ENCODE results near the gene ARID4A. TPM values are rescaled to one million over a fixed set of nuclear protein-coding genes. Genes with fewer than 3 reads are reported as not detected.

Gene ARID4A
- total RNA-seq, 4 donors from 2014 or later: 13.6 to 32.6 (median 18.4) TPM

GRCh38 chr14:58287607-58288042 is 10.7 kb upstream of the ARID4A start:
- WGBS, 2 donors: 72 to 76% methylated on average over 3 of the region's 3 CpGs

GRCh38 chr14:58288106-58288792 is 10.1 kb upstream of the ARID4A start:
- no peak for DNase-seq (ENCODE audit: low spot score in 2 of 2)
- intact Hi-C loops (cut with DNase I; ENCODE audit: low total_unique reads): no loop called here
- TF ChIP-seq POLR2A (IDR thresholded peaks at IDR 0.05) (no peak), CTCF (IDR thresholded peaks at IDR 0.05) (no peak)
- WGBS, 2 donors: 57 to 87% methylated on average over 3 of the region's 3 CpGs
- no peak overlapping the region for H3K4me3 ChIP-seq (ENCODE audit: low read depth, poor library complexity, severe bottlenecking)

More at GRCh38 chr14:58287607-58288042, 10.7 kb upstream of the ARID4A start:
- intact Hi-C loops (cut with DNase I; ENCODE audit: low total_unique reads): no loop called here
- TF ChIP-seq CTCF (IDR thresholded peaks at IDR 0.05) (no peak), POLR2A (IDR thresholded peaks at IDR 0.05) (no peak)
- DNase-seq (ENCODE audit: low spot score in 2 of 2): no peak
- no peak overlapping the region for H3K4me3 ChIP-seq (ENCODE audit: low read depth, poor library complexity, severe bottlenecking)

DNA sequence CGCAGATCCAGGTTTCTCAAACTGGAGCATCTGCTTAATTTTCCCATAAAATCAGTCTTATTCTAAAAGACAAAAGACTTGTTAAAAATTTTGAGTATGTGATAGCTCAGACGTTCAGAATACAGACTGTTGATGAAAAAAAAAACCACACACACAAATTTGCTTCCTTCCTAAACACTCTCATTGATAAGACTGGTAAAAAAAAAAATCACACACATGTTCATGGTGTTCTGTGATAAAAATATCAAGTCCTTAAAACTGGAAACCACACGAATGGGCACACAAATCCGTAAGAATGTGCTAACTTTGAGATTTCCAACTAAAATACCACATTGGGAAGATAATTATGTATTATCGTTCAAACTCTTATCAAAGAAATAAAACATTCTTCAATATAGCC is 6.7 kb upstream of the ARID4A start:
- intact Hi-C loops (cut with DNase I; ENCODE audit: low total_unique reads): no loop called here
- 71 to 72% methylated on average over 5 of the region's 5 CpGs for WGBS, 2 donors
- H3K4me3 ChIP-seq (ENCODE audit: low read depth, poor library complexity, severe bottlenecking): no peak overlapping the region
- no peak for TF ChIP-seq POLR2A (IDR thresholded peaks at IDR 0.05)
- TF ChIP-seq CTCF (IDR thresholded peaks at IDR 0.05): no peak
- DNase-seq (ENCODE audit: low spot score in 2 of 2): no peak

DNA sequence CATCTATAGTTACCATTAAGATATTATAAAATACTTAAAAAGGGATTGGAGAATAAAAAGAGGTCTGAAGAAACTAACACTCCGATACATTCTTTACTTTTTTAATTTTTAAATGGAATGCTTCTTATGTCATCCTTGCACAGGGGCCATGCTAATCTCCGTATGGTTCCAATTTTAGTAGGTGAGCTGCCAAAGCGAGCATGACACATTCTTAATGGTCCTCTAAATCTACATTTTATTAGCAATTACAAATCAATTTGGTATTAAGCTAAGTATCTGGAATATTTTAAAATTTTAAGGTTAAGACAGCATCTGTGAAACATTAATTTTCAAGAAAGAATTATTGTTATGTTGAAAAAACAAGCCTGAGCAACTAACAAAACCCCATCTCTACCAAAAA is 6.2 kb upstream of the ARID4A start:
- TF ChIP-seq POLR2A (IDR thresholded peaks at IDR 0.05) (no peak), CTCF (IDR thresholded peaks at IDR 0.05) (no peak)
- no peak for DNase-seq (ENCODE audit: low spot score in 2 of 2)
- 62 to 76% methylated on average over 3 of the region's 3 CpGs for WGBS, 2 donors
- intact Hi-C loops (cut with DNase I; ENCODE audit: low total_unique reads): no loop called here
- H3K4me3 ChIP-seq (ENCODE audit: low read depth, poor library complexity, severe bottlenecking): no peak overlapping the region

DNA sequence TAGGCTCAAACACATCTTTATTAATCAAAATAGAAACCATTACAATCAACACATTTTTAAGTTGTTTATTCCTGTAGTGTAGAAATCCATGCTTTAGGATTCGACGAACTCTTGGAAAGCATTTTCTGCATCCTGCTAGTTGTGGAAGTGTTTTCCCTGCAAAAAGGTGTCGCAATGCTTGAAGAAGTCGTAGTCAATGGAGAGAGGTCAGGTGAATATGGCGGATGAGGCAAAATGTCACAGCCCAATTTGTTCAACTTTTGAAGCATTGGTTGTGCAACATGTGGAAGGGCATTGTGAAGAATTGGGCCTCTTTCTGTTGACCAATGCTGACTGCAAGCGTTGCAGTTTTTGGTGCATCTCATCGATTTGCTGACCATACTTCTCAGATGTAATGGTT is 4.2 kb upstream of the ARID4A start:
- WGBS, 2 donors: 95 to 98% methylated on average over 7 of the region's 7 CpGs
- DNase-seq (ENCODE audit: low spot score in 2 of 2): no peak
- intact Hi-C loops (cut with DNase I; ENCODE audit: low total_unique reads): no loop called here
- TF ChIP-seq POLR2A (IDR thresholded peaks at IDR 0.05) (no peak), CTCF (IDR thresholded peaks at IDR 0.05) (no peak)
- no peak overlapping the region for H3K4me3 ChIP-seq (ENCODE audit: low read depth, poor library complexity, severe bottlenecking)

- TF ChIP-seq POLR2A (IDR thresholded peaks at IDR 0.05) (no peak), CTCF (IDR thresholded peaks at IDR 0.05) (no peak)
- no peak for DNase-seq (ENCODE audit: low spot score in 2 of 2)
- 1% methylated on average over 3 of the region's 3 CpGs for WGBS, 2 donors
- intact Hi-C loops (cut with DNase I; ENCODE audit: low total_unique reads): no loop called here
- no peak overlapping the region for H3K4me3 ChIP-seq (ENCODE audit: low read depth, poor library complexity, severe bottlenecking)
Observed at GRCh38 chr14:58296726-58297125, 1.6 kb upstream of the ARID4A start.

Measured in lower leg skin (tissue), 4 donors.